Measurements from ENCODE around the gene CD79B.

Gene CD79B

DNA sequence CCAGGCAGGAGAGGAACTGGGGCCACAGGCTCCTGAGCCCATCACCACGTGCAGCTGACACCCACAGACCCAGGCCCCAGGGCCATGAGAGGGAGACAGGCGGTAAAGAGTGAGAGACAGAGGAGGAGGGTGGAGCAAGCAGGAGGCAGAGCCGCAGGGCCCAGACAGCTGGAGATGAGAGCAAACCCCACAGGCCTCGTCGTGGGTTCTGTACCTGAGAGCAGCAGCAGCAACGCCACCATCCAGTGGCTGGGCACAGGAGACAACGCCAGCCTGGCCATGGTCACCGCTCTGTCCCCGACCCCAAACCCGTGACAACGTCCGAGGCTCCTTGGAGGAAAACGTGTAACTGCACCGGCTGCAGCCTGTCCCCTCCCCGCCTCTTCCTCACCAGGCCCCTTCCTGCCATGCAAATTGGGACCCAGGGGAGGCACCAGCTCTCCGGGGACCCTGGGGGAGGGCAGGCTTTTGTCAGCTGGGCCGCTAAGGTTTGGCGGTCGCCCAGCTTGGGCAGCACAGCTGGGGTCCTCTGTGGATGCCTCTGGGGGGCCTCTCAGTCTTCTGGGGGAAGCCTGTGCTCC is at the start of gene CD79B:
Gene CD79B (minus strand): TSS at position 351 of the 581 bp plus-strand sequence. CDS start 70 bp downstream, at position 281.
- no peak for DNase-seq (ENCODE audit: low read depth)

DNA sequence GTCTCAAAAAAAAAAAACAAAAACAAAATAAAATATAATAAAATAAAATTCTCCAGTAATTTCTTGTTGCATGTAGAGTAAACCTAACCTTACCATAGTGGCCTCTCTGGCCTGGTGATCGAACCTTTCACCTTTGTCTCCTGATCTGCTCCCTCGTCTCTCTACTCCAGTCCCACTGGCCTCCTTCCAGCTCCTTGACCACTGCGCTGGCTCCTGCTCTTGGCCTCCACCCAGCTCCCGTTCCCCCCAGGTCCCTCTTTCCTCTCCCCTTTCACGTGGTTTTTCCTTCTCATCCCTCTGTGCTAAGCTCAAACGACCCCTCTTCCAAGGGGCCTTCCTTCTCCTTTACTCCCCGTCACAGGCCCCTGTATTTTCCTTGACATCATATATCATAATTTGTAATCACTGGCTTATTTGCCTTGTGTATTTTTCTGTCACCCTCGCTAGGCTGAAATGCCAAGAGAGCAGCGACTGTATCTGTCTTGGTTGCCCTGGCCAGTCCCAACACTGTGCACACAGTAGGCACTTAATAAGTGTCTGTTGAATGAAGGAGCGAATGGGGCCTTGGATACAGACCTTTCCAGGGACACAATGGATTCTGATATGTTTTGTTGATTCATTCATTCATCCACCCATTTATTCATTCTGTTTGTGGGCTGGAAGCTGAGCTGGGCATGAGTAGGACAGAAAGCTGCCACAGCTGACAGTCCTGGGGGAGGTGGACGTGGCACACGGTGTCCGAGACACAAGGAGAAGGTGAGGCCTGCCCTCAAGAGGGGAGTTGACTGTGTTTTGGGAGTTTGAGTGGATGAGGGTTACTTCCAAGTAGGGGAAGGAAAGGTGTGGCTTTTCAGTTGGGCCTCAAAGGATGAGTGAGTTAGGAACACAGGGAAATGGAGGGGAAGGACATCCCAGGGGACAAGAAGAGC is 46.4 kb upstream of the CD79B start:
- no peak for DNase-seq (ENCODE audit: low read depth)

GRCh38 chr17:63976702-63977101 is 44.6 kb upstream of the CD79B start:
- DNase-seq (ENCODE audit: low read depth): no peak

DNA sequence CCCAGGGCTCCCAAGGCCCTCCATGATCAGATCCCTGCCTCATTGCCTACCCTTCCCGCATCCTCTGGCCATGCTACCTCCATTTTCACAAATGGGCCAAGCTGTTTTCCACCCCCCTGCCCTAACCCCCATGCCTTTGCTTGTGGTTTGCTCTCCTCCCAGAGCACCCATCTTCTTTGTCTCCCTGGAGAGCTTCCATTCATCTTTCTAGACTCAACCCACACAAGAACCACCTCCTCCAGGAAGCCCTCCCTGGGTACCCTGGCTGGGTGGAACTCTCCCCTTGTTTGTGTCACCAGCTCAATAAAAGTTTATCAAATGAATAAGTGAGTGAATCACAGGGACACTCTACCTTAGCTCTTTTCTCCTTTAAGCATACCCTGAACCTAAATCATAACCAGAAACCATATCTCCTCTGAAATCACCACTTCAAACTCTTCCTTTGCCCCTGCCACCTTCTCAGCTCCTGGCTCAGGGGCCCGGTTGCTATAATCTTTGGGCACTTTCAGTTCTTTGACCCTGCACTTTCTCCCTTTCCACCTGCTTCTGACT is 43.5 kb upstream of the CD79B start:
- no peak for DNase-seq (ENCODE audit: low read depth)

- DNase-seq (ENCODE audit: low read depth): peak; percentile 68
Measured at GRCh38 chr17:63974594-63975192, 42.6 kb upstream of the CD79B start.

GRCh38 chr17:63973930-63974593 is 41.9 kb upstream of the CD79B start:
- DNase-seq (ENCODE audit: low read depth): peak; percentile 46

DNA sequence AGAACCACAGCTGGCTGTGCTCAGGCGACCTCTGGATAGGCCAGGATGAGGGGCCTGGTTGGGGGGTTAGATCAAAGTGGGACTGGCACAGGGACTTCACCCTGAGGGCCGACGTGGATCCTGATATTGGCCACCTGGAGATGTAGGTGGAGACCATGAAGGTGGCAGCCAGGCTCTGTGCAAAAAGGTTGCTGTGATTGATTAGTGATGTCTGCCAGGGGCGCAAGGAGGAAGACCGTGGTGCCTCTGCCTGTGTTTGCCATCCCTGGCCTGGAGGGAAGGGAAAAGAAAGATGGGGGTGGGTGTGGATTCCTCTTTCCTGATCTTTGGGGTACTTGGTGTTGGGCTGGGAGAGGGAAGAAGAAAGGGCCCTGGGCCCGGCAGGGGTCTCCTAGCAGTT is 41.1 kb upstream of the CD79B start:
- no peak for DNase-seq (ENCODE audit: low read depth)

GRCh38 chr17:63972796-63973195 is 40.7 kb upstream of the CD79B start, which contains the start of gene SCN4A:
TSS of gene SCN4A (minus strand) at chr17:63972918. CDS start at chr17:63972841, 77 bp downstream.
- DNase-seq (ENCODE audit: low read depth): no peak

GRCh38 chr17:63969278-63969677 is 37.1 kb upstream of the CD79B start:
- no peak for DNase-seq (ENCODE audit: low read depth)

DNA sequence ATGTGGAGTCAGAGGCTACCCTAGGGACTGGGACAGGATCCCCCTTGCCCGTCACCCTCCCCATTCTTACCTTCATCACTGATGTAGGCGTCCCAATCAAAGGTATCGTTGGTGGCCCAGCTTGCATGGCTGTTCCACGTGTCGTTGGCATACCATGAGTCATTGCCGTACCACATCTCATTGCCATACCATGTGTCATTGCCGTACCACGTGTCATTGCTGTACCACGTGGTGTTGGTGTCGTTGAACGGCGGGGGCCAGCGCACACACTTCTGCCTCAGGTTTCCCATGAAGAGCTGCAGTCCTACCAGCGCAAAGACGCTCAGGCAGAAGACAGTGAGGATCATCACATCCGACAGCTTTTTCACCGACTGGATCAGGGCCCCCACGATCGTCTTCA is 35.8 kb upstream of the CD79B start:
- no peak for DNase-seq (ENCODE audit: low read depth)

DNA sequence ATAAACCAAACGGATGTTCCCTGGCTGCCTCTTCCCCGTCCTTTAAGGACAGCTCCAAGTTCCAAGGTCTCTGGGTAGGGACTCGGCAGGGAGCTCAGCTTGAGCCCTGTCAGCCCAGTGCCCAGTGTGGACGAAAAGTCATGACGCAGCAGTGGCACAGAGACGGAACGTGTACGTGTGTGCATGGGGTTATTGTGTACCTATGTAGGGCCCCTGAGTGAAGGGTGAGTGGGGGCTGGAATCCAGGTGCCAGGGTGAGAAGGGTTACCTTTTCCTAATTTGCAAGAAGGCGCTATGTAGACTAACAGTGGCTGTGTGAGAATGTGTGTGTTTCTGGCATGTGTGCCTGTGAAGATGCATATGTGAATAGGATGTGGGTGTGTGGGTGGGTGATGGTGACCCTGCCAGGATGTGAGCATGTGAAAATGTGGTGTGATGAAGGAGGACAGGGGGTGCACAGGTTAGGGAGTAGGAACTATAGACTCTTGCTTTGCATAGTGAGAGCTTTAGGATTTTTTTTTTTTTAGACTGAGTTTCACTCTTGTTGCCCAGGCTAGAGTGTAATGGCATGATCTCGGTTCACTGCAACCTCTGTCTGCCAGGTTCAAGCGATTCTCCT is 34.6 kb upstream of the CD79B start:
- DNase-seq (ENCODE audit: low read depth): no peak

DNA sequence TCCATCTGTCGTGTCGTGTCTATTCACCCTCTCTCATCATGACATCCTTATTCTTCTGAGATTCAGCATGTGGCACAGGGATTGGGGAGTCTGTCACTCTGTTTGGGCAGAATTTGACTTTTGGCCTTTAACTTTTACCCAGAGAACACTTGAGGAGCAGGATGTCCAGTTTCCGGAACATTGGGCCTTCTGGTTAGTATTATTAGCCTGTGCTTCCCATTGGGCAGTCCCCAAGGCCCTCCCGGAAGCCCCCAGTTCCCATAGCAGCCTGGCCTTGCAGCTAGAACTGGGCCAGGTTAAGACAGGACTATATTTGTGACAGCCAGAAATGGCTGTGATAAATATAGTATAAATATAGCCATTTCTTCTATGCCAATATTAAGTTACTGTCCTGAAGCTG is 31.0 kb upstream of the CD79B start:
- no peak for DNase-seq (ENCODE audit: low read depth)

DNA sequence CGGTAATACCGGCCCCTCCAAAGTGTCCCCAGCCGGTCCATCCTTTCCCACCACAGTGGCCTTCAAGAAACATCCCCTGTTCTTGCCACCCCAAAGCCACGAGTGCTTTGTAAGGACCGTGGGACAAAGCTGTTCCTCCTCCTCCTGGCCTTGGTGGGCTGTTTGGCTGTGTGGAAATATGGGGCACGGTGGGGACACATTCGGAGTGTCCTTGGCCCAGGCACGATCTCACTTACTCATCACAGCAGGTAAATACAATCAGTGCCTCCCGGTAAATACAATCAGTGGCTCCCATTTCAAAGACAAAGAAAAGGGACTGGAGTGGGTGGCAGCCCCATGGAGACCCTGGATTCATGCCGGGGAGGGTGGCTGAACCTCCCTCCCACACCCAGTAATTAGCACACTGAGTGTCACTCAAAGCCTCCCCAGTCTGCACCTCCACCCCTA is 30.2 kb upstream of the CD79B start:
- DNase-seq (ENCODE audit: low read depth): no peak

DNA sequence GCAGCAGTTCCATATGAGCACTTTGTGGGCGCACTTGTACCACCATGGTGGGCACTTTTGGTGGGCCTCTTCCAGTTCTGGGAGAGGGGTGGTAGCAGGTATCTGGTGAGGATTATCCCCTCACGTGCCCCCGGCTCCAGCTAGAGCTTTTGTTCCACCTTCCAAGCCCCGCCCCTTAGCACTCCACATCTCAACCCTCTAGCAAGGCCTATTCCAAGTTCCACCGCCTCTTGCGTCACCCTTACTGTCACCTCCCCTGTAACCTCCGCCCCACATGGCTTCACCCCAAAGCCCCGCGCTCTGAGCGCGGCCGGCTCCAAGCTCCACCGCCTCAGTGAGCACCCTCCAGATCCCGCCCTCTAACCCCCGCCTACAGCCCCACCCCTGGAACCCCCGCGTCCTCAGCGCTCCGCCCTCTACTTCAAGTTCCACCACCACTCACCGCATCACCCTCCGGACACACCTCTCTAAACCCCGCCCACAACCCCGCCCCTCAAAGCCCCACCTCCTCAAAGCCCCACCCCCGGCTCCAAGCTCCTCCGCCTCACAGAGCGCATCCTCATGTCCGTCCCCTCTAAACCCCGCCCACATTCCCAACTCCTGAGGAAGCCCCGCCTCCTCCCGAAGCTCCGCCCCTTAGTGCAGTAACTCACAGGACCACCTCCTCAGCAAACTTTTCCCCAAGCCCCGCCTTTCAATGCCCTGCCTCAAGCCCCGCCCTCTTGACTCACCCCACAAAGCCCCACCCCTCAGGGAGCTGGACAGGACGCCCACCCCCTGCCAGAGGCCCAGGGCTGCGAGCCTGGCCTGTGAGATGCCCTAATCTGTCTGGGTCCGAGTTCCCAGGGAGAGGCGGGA is 29.5 kb upstream of the CD79B start:
- DNase-seq (ENCODE audit: low read depth): peak; percentile 53

DNA sequence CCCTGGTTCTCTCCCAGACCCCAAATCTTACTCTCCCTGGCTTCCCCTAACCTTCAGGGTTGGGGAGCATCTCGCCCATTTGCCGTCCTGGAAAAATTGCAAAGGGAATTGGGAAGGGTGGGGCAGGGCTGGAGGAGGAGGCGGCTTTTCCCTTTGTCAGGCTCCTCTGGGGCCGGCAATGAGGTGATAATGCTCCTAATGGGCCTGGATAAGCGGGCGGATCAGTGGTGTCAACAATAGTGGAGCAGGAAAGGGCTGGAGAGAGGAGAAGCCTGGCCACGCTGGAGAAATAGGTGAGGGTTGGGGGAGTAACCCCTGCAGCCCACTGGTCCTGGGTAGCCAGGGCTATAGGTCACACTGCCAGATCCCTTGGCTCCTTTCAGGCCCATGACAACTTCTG is 28.3 kb upstream of the CD79B start:
- DNase-seq (ENCODE audit: low read depth): no peak

- no peak for DNase-seq (ENCODE audit: low read depth)
Measured at GRCh38 chr17:63960006-63960405, 27.9 kb upstream of the CD79B start.

DNA sequence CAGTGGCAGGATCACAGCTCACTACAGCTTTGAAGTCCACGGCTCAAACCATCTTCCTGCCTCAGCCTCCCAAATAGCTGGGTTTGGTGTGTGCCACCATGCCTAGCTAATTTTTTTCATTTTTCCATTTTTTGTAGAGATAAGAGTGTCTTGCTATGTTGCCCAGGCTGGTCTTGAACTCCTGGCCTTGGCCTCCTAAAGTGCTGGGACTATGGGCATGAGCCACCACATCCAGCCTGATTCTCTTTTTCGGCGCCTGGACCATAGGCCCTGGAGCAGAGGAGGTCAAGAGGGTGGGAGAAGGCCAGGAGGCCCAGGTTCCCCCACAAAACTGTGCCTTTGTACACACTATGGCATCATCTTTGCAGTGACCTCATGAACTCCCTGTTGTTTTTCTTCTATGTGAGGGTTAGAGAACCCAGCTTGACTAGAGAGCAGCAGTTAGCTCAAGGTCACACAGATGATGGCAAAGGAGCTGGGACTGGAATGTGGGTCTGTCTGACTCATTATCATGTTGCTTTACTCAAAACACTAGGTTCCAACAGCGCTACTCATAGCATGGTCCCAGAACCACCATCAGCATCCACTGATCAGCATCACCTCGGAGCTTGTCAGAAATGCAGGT is 24.3 kb upstream of the CD79B start:
- peak; percentile 75 for DNase-seq (ENCODE audit: low read depth)

DNA sequence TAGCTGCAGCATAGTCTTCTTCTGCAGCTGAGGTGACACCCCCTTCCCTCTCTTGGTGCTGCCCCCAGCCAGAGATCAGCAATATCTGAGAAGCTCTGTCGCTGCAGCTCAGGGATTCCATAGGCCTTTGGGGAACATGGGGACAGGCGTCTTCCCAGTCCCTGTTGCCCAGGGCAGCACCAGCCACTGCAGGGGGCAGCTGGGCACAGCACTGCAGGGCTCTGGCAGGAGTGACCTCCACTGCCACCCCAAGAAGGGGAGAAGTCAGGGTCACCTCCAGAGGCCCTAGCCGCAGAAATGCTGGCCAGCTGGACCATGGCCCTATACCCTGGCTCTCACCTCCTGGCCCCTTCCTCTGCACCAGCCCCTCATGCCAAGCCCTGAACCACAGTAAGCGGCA is 23.7 kb upstream of the CD79B start:
- DNase-seq (ENCODE audit: low read depth): no peak

DNA sequence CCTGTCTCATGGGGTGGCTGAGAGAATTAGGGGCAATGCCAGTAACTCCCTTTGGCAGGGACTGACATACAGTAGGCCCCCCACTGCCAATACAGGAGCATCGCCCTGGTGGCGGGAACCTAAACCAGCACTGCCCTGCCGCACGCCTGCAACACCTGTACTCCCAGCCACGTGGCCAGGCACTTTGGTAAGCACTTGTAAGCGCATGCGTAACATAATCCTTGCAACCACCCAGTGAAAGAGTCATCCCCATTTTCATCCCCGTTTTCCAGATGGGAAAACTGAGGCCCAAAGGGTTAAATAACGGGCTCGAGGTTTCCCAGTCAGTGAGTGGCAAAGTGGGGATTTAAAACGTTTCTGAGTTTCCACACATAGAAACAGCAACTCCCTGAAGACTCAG is 23.1 kb upstream of the CD79B start:
- no peak for DNase-seq (ENCODE audit: low read depth)

DNA sequence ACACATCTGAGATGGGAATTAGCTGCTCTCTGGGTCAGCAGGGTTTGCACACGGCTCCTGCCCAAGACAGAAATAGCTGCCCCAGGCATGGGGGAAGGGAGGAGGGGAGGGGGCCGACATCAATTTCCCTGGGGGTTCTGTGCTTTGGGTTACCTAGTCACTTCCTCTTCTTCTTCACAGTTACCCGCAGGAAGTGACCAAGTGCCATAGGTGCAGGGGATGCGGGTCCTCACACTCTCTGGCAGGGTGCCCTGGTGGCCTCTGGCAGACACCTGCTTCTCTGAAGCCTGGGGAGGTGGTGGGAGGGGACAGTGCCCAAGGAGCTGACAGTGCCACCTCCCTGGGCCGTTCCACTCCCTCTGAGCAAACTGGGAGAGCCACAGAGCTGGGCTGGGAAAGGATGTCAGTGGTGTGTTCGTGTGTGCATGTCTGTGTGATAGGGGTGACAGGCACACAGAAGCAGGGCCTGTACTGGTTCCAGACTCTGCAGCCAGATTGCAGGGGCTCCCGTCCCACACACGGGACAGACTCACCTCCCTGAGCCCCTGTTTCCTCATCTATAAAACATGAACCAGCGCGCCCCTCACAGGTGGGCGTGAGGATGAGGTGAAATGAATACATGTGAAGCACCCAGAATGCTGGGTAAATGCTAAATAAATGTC is 22.4 kb upstream of the CD79B start:
- no peak for DNase-seq (ENCODE audit: low read depth)
